ENCODE measurements around the gene CENPC.
"Not testable (repeated sequence)": the region's sequence is repeated elsewhere in the genome, so short reads cannot be mapped to it uniquely, and the experiment has no call there.

CENPC gene

DNA sequence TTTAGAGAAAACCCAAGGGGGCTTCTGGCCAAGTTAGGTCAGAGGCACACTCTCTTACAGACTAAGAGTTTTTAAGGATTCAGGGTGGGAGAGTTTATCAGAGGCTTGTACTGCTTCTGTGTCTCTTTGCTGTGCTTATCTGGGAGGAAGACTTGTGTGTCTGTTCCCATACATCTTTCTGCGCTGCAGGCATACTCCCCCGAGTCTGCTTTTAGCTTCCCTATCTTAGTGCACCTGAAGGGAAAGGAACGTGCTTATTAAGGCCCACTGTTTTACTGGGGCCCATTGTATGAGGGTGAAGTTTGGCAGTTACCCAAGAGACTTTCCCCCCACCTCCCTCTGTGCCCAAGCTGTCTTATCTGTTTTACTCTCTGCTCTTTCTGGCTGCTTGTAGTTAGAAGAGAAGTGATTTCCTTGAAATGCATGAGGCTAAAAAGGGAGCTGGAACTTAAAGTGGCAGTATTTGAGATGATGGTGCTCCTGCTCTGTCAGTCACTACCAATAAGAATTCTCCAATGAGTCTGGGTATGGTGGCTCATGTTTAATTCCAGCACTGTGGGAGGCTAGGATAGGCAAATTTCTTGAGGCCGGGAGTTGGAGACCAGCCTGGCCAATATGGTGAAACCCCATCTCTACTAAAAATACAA, 7.0 kb upstream of the CENPC start:
- not testable (repeated sequence) for DNase-seq (ENCODE audit: low read depth in 2 of 2)

DNA sequence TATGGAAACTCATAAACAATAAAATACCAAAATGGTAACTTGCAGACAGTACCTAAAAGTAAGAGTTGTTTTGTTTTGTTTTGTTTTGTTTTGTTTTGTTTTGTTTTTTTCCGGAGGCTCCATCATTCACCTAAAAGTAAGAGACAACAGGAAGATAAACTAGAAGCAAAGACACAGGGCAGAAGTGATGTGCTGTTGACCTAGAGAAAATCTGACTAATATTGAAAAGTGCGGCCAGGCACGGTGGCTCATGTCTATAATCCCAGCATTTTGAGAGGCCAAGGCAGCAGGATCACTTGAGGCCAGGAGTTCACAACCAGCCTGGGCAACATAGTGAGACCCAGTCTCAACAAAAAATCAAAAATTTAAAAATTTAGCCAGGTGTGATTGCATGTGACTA, 5.6 kb upstream of the CENPC start:
- DNase-seq (ENCODE audit: low read depth in 2 of 2), result no peak

DNA sequence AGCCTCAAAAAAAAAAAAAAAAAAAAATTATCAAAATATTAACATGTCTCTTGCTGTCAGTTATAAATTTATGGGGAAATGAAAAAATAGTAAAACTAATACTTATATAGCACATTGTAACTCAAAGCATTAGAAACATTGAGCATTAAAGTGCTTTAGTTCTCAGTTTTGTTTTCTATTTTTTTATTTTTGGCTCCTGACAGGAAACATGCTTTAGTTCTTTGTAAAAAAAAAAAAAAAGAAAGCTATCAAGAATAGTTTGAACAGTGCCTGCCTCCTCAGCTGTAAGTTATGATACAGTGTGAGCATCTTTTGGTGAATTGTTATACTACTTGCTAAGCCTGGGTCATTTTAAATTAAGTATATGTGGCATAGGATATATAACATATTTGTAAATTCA, 5.1 kb upstream of the CENPC start:
- no peak for DNase-seq (ENCODE audit: low read depth in 2 of 2)

DNA sequence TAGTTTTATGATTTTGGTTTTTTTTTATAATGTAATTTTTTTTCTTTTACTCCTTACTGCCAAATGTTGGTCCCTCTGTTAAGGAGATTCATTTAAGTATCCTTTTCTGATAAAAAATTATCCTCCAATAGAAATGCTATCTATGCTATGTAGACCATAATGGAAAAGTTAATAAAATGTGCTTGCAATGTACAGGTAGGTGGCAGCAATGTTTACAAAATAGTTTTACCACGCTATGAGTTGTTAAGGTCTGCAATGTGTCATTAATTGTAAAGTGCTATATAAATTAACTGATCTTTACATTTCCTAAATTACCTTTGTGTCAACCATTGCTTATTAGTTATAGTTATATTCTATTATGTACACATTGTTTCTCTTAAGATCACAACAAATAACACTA, 3.8 kb upstream of the CENPC start:
- no peak for DNase-seq (ENCODE audit: low read depth in 2 of 2)

DNA sequence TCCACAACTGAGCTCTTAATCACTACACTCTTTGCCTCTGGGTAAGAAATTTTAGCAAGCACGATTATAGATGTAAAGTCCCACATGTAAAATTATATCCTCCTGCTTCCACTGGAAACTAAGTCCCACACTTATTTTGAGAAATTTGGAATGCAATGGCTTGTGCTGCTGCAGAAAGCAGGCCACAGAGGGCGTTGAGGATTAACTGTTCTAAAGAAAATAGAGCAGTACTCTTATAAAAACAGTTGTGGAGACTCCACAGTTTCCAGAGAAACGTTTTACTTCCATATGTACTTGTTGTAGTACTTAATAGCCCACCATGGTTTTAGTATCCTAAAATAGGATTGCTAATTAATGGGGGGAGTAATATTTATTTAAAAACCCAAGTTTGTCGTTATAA, 1.7 kb upstream of the CENPC start:
- DNase-seq (ENCODE audit: low read depth in 2 of 2), result no peak

DNA sequence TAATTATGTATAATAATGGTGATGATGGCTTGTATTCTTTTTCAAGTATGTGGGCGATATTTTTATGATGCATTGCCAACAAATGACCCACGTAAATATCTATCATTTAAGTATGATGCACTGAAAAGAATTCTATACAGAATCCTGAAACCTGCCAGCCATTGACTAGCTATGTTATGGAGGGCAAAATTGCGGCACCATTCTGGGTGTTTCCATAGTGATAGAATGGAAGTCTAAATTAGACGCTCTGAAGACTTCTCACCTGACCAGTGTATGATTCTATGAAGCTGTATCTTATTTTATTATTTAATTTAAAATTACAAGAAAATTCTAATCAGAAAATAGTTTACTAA, 677 bp upstream of the CENPC start:
- no peak for DNase-seq (ENCODE audit: low read depth in 2 of 2)

DNA sequence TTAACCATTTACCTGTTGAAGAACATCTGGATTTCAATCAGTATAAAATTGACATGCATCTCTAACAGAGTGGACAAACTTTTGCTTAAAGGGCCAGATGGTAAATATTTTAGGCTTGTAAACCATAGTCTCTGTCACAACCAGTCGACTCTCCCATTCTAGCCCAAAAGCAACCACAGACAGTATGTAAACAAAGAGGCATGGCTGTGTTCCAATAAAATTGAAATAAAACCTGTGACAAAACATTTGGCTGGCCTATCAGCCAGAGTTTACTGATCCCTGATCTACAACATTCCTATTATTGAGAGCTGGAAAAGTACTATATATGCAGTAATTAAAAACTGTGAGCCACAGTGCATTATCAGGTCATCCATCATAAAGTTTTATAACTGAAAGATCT, 3.2 kb downstream of the CENPC start:
- DNase-seq (ENCODE audit: low read depth in 2 of 2), result no peak

DNA sequence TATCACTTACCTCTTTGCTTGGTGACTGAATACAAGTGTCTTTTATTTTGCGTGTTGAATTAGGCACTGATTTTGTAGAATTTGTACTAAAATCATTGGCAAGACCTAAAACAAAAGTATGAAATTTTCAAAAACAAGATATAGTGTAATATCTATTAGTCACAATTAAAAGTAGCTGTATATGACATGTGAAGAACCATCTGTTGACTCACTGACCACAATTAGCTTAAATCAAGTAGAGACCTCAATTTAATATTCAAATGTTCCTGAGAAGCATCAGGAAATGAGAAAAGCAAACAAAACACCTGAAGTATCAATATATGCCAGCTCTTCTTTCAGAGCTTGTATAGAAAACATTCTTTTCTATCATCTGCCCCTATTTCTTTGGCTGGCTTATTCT, 5.5 kb downstream of the CENPC start:
- DNase-seq (ENCODE audit: low read depth in 2 of 2), result no peak

DNA sequence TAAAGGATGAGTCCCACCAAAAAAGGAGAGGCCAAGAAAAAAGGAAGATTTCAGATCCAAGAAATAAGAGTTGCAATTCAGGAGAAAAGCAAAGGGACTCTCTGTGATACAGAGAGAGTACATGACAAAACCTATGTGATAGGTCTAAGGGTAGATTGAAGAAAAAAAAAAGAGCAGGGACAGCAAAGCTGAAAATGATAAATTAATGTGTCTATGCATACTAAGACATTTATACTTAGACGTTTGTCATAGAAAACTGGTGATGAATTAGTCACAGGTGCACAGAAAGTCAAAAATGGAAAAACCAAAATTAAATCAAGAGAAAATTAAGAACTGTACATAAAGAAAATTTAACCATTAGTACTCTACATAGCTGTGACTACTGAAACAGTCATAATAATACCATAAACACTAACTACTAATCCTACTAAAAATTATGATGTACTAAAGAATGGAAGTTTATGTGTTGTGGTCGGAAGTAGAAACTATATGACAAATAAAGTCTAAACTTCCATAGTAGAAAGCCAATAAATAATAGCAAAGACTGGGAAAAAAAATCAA, 9.9 kb downstream of the CENPC start:
- no peak for DNase-seq (ENCODE audit: low read depth in 2 of 2)

DNA sequence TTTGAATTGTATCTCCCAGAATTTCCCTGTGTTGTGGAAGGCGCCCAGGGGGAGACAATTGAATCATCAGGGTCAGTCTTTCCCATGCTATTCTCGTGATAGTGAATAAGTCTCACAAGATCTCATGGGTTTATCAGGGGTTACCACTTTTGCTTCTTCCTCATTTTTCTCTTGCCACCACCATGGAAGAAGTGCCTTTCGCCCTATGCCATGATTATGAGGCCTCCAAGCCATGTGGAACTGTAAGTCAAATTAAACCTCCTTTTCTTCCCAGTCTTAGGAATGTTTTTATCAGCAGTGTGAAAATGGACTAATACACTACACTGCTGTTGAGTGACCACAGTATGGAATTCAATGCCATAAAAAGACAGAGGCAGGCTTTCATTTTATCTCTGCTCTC, 12.2 kb downstream of the CENPC start:
- DNase-seq (ENCODE audit: low read depth in 2 of 2), result no peak

DNA sequence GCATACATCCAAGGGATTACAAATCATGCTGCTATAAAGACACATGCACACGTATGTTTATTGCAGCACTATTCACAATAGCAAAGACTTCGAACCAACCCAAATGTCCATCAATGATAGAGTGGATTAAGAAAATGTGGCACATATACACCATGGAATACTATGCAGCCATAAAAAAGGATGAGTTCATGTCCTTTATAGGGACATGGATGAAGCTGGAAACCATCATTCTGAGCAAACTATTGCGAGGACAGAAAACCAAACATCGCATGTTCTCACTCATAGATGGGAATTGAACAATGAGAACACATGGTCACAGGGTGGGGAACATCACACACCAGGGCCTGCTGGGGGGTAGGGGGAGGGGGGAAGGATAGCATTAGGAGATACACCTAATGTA, 12.9 kb downstream of the CENPC start:
- DNase-seq (ENCODE audit: low read depth in 2 of 2), result not testable (repeated sequence)

DNA sequence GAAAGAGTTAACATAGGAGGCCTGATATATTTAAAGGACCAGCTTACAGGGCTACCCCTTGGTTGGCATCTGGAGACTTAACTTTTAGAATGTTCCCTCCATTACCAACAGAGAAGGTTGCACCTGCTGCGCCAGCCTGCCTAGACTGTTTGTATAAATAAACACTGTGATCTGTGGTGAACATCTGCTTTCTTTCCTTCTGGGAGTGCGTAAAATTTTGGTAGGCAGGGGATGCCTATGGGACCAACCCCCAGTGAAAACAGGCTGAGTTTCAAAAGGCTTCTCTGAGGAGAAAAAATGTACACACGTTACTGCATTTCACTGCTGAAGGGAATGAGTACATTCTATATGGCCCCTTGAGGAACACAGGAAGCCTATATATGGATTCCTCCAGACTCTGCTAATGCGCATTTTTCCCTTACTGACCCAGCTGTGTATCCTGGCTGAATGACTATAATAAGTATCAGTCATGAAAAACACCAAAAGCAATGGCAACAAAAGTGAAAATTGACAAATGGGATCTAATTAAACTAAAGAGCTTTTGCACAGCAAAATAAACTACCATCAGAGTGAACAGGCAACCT, 13.8 kb downstream of the CENPC start:
- DNase-seq (ENCODE audit: low read depth in 2 of 2), result no peak

DNA sequence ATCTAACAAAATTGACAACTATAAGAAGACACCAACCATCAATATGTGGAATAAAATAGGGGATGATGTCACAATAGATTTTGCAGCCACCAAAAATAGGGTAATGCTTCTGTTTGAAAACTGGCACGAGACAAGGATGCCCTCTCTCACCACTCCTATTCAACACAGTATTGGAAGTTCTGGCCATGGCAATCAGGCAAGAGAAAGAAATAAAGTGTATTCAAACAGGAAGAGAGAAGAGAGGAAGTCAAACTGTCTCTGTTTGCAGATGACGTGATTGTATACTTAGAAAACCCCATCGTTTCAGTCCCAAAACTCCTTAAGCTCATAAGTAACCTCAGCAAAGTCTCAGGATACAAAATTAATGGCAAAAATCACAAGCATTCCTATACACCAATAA, 21.2 kb downstream of the CENPC start:
- DNase-seq (ENCODE audit: low read depth in 2 of 2), result not testable (repeated sequence)

DNA sequence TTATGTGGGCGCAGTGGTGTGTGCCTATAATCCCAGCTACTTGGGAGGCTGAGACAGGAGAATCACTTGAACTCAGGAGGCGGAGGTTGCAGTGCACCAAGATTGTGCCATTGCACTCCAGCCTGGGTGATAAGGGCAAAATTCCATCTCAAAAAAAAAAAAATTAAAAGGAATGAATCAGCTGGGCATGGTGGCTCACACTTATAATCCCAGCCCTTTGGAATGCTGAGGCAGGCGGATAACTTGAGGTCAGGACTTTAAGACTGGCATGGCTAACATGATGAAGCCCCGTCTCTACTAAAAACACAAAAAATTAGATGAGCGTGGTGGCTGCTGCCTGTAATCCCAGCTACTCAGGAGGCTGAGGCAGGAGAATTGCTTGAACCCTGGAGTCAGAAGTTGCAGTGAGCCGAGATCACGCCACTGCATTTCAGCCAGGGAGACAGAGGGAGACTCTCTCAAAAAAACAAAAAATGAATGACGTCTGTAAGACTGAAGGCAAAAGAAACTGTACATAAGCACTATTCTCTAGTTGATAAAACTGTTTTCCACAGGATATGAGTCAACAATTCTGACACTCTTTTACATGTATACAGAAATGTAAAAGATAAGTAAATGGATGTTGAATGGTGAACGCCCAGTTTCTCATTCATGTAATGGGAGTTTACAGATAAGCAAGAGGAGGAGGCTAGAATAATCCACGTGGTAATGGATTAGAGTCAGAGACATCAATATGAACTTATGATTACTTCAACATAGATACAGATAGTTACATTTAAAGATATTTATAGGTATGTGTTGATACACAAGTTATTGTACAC, 22.2 kb downstream of the CENPC start:
- DNase-seq (ENCODE audit: low read depth in 2 of 2), result no peak

DNA sequence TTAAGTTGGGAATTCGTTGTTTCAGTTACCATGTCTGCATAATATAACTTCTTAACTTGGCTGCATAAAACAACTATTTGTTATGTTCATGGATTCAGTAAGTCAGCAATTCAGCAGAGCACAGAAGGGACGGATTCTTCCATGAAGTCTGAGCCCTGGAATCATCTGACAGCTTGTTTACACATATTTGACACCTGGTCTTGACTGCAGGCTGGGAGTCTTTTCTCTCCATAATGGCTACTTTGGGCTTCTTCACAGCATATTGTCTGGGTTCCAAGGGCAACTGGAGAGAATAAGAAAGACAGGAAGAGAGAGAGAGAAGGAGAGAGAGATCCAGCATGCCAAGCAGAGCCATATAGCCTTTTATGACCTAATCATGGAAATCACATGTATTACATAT, 23.1 kb downstream of the CENPC start:
- no peak for DNase-seq (ENCODE audit: low read depth in 2 of 2)

DNA sequence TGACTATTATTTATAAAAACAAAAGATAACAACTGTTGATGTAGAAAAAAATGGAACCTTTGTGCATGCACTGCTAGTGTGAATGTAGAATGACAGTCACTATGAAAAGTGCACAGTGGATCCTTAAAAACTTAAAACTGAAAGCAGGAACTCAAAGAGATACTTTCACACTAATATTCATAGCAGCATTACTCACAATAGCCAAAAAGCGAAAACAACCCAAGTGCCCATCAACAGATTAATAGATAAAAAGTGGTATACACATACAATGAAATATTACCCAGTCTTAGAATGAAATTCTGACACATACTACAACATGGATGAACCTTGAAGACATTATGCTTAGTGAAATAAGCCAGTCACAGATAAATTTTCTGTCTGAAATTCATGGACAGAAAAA, 23.8 kb downstream of the CENPC start:
- no peak for DNase-seq (ENCODE audit: low read depth in 2 of 2)

DNA sequence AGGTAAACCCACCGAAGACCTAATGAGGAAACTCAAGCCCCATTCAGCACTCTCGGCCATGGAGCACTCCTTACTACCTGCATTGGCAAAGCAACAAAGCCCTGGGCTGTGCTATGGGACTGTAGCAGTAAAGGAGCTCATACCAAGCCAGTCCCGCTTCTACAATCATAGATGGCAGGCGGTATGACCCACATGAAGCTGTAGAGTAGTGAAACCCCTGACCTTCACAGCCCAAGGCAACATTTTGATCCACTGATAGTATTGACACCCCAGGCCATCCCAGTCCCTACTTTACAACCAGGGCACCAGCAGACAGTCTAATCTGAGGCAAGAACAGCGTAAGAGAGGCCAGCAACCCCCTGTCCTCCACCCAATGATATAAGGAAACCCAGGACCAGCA, 25.2 kb downstream of the CENPC start:
- DNase-seq (ENCODE audit: low read depth in 2 of 2), result no peak

DNA sequence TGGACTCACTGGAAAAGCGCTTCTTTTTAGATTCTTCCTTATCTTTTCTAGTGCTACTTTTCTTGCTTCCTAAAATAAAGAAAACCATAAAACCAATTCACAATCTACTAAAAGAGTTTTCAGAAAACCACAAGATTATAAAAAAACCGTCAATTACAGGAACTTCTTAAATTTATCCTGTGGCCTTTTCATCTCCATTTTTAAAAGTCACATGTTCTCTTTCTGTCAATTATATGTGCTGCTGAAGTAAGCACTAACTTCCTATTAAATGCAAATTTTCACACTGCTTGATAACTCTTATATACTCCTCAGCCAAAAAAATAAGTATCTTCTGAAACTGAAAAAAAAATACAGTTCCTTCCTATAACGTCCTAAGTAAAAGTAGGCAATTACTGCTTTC, 32.8 kb downstream of the CENPC start:
- DNase-seq (ENCODE audit: low read depth in 2 of 2), result no peak

DNA sequence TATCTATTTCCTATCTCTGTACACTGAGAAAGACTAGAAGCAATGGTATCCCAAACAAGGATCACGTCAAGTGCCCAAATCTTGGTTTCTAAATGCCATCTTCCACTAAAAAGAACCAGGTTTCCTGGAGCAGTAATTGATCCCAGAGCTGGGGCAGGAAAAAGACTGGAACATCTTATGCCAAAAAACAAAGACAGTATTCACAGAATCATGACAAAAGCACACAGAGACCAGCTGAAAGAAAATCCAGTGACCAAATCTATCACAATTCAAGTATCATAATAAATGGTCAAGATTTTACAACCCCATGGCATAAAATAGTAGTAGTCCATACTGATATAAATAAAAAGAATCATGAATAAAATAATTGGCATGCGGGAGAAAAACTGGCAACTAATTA, 44.9 kb downstream of the CENPC start:
- DNase-seq (ENCODE audit: low read depth in 2 of 2), result no peak

DNA sequence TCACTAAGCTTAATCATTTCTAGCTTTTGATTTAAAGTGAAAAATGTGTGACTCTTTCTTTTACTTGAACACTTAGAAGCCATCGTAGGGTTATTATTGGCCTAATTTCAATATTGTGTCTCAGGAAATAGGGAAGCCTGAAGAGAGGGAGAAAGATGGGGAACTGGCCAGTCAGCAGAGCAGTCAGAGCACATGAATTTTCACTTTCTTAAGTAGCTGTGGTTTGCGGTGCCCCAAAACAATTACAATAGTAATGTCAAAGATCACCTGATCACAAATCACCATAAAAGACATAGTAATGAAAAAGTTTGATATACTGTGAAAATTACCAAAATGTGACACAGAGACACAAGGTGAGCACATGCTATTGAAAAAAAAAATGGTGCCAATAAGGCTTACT, 45.5 kb downstream of the CENPC start:
- no peak for DNase-seq (ENCODE audit: low read depth in 2 of 2)

DNA sequence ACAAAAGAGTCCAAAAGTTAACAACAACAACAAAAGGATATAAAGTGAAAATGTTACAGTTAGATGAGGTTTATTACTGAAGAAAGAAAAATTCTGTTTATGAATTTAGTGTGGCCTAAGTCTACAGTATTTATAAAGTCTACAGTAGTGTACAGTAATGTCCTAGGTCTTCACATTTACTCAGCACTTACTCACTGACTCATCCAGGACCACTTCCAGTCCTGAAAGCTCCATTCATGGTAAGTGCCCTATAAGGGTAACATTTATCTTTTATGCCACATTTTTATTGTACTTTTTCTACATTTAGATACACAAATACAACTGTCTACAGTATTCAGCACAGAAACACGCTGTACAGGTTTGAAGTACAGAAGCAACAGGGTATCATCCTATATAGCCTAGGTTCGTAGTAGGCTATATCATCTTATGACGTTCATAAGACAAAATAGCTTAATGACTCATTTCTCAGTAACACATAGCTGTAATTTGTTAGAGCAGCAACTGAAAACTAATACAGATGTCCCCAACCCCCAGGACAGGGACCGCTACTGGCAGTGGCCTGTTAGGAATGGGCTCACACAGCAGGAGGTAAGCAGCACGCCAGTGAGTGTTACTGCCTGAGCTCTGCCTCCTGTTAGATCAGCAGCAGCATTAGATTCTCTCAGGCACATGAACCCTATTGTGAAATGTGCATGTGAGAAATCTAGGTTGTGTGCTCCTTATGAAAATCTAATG, 61.3 kb downstream of the CENPC start:
- DNase-seq (ENCODE audit: low read depth in 2 of 2), result no peak

DNA sequence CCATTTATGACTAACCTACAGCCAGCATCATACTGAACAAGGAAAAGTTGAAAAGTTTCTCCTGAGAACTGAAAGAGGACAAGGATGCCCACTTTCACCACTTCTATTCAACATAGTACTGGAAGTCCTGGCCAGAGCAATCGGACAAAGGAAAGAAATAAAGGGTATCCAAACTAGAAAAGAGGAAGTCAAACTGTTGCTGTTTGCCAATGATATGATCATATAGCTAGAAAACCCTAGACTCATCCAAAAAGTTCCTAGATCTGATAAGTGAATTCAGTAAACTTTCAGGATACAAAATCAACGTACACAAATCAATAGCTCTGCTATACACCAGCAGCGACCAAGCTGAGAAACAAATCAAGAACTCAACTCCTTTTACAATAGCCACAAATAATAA, 64.5 kb downstream of the CENPC start:
- DNase-seq (ENCODE audit: low read depth in 2 of 2), result no peak

Data from stimulated activated CD4-positive, alpha-beta T cell treated with anti-CD3 and anti-CD28 coated beads, Interleukin-4, amount 100 ng/mL, for 48 hours (primary cell).